A673 (cell line): ENCODE results near the gene GPALPP1. TPM values are rescaled to one million over a fixed set of nuclear protein-coding genes. Genes with fewer than 3 reads are reported as not detected.

Experiments
- BruUV-seq: library from RNA; stranded (reverse); fragments of 400-500 nt; replicated peaks from 2 replicates; lab custom pipeline; 2021; lab: Mats Ljungman, UMichigan
- CTCF ChIA-PET: fragments of 300-600 bp; sonication (Branson Sonifier 250); formaldehyde crosslinking; loops from one replicate; lab custom pipeline; 2022; ENCODE audit warnings: antibody characterized with exemption; lab: Charles Lee
- POLR2A ChIA-PET: fragments of 300-600 bp; sonication (Branson Sonifier 250); formaldehyde crosslinking; loops from one replicate; lab custom pipeline; 2022; ENCODE audit warnings: antibody characterized with exemption; ENCODE audit not compliant: low non-redundant PET; lab: Charles Lee
- DNase-seq: peaks from one replicate; pipeline ENCODE4 v3.0.0-alpha.2; 2015; ENCODE audit warnings: low spot score
- H3K27ac ChIP-seq: fragments of 200-600 bp; sonication (generic); 2 replicates; pipeline ENCODE4 v1.5.1; 2016; ENCODE audit warnings: mixed run types, low read depth, mild to moderate bottlenecking, mixed read lengths, antibody characterized with exemption, low read length; ENCODE audit not compliant: poor library complexity, severe bottlenecking
- H3K27me3 ChIP-seq: fragments of 200-600 bp; sonication (generic); replicated peaks from 2 replicates; pipeline ENCODE4 v1.6.1; 2017; ENCODE audit warnings: mixed run types, low read depth, mild to moderate bottlenecking, mixed read lengths, antibody characterized with exemption, low read length; ENCODE audit not compliant: insufficient read depth, poor library complexity
- H3K36me3 ChIP-seq: fragments of 200-600 bp; sonication (generic); 2 replicates; pipeline ENCODE4 v1.6.1; 2016; ENCODE audit warnings: mixed run types, mild to moderate bottlenecking, mixed read lengths, antibody characterized with exemption, low read length; ENCODE audit not compliant: insufficient read depth, poor library complexity, severe bottlenecking
- H3K4me1 ChIP-seq: fragments of 200-600 bp; sonication (generic); 2 replicates; pipeline ENCODE4 v1.6.1; 2017; ENCODE audit warnings: mixed run types, mild to moderate bottlenecking, mixed read lengths, antibody characterized with exemption, low read length; ENCODE audit not compliant: insufficient read depth, poor library complexity, severe bottlenecking
- H3K4me3 ChIP-seq: fragments of 200-600 bp; sonication (generic); 2 replicates; pipeline ENCODE4 v1.5.1; 2016; ENCODE audit warnings: low read depth, mixed run types, mild to moderate bottlenecking, mixed read lengths, low read length; ENCODE audit not compliant: poor library complexity, severe bottlenecking
- H3K9me3 ChIP-seq: fragments of 200-600 bp; sonication (generic); 2 replicates; pipeline ENCODE4 v1.6.1; 2016; ENCODE audit warnings: mixed run types, low read depth, mild to moderate bottlenecking, mixed read lengths, antibody characterized with exemption, low read length; ENCODE audit not compliant: poor library complexity, severe bottlenecking
- EZH2 ChIP-seq: fragments of 200-600 bp; sonication (generic); IDR thresholded peaks from 2 replicates; pipeline ENCODE4 v1.6.1; 2017; ENCODE audit warnings: borderline replicate concordance, low read depth, mild to moderate bottlenecking, mixed read lengths, antibody characterized with exemption, low read length; ENCODE audit not compliant: poor library complexity, severe bottlenecking
- intact Hi-C: fragments of 100-400 bp; cut with micrococcal nuclease; formaldehyde crosslinking; loops from one replicate; pipeline ENCODE4 v1.10.0; 2022; ENCODE audit not compliant: unreplicated experiment
- total RNA-seq: library from RNA; stranded (reverse); gene quantifications from 2 replicates; pipeline ENCODE4 v1.2.3, GENCODE V29; 2021
- TF ChIP-seq, protein P1 (sequence below): fragments of 300-800, 200-600 bp; sonication (generic); conservative IDR thresholded peaks from 2 replicates; pipeline ENCODE4 v1.5.1; 2017; ENCODE audit warnings: low read depth, mild to moderate bottlenecking, antibody characterized with exemption, low read length, moderate library complexity, mixed read lengths

Gene GPALPP1
- total RNA-seq, 1 experiment from 2014 or later: 29.7 TPM

DNA sequence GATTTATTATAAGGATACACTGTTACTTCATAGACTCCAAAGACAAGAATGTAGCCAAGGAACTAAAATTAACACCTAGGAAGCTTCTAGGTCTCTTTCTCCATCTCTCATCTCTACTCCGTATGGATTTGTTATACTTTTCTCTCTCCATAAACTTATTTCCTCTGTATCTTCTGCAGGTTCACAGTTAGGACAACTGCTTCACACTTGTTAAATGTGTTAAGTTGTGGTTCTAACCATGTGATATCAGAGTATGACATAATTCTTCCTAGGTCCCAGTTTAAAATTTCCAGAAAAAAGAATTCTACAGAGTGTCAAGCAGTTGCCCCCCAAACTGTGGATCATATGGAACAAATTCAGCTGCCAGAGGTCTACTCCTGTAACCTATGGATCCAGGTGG, 88.7 kb downstream of the GPALPP1 start:
- CTCF ChIA-PET: no interaction called here
- no peaks in the 10 kb centered on the region for H3K27me3 ChIP-seq
- H3K27ac ChIP-seq: no peak overlapping the region
- no peaks in the 10 kb centered on the region for H3K4me1 ChIP-seq
- H3K4me3 ChIP-seq: no peak overlapping the region
- intact Hi-C loops: no loop called here
- POLR2A ChIA-PET: no interaction called here
- TF ChIP-seq EZH2: no peak
- TF ChIP-seq, protein P1, sequence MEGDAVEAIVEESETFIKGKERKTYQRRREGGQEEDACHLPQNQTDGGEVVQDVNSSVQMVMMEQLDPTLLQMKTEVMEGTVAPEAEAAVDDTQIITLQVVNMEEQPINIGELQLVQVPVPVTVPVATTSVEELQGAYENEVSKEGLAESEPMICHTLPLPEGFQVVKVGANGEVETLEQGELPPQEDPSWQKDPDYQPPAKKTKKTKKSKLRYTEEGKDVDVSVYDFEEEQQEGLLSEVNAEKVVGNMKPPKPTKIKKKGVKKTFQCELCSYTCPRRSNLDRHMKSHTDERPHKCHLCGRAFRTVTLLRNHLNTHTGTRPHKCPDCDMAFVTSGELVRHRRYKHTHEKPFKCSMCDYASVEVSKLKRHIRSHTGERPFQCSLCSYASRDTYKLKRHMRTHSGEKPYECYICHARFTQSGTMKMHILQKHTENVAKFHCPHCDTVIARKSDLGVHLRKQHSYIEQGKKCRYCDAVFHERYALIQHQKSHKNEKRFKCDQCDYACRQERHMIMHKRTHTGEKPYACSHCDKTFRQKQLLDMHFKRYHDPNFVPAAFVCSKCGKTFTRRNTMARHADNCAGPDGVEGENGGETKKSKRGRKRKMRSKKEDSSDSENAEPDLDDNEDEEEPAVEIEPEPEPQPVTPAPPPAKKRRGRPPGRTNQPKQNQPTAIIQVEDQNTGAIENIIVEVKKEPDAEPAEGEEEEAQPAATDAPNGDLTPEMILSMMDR: no peak
- H3K36me3 ChIP-seq: no peaks in the 10 kb centered on the region
- no peaks in the 10 kb centered on the region for H3K9me3 ChIP-seq
- BruUV-seq: no TSS peak
- DNase-seq: no peak

Other genes with a start within 250 kb of the GPALPP1 start
- gene NUFIP1, start 67 bp upstream of the GPALPP1 start, total RNA-seq: 12.8 and 13.4 TPM in 2 replicates
- gene GTF2F2, start 131.0 kb downstream of the GPALPP1 start, total RNA-seq: 37.8 TPM in 2 replicates
- not detected in 2 replicates for gene KCTD4, start 211.5 kb downstream of the GPALPP1 start, total RNA-seq